ENCODE measurements around the gene KDM4F.
"Not testable (repeated sequence)": the region's sequence is repeated elsewhere in the genome, so short reads cannot be mapped to it uniquely, and the experiment has no call there.

KDM4F gene

DNA sequence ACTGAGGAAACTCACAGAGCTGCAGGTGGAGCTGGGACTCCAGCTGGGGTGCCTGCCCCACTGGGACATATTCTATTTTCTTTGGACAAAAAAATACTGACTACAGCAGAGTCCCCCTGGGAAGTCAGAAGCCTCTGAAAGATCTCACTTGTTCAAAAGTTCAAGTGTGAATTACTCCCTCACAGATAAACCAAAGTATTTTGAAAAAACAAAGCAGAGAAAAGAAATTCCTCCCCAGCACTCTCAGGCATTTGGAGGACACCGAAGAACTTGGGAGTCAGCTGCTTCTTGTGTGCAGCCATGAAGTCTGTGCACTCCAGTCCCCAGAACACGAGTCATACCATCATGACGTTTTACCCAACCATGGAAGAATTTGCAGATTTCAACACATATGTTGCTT lies at the start of gene KDM4F:
KDM4F (plus strand) TSS at position 301 of the 400 bp plus-strand sequence.
- not testable (repeated sequence) for DNase-seq

DNA sequence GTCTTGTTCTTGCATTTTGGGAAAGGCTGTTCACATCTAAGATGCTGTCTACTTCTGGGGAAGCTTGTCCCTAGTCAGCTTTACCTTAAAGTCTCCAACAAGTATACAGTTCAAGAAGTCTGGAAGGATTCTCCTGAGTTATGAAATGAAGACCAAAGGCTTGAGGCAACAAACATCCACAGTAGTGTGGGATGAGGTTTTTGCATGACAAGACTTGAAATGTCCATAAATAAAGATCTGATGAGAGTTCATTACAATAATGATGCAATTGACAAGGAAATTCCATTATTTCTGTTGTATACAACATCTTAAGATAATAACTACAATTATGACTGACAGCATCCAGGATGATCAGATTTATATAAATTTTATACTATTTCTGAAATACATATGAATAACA lies 45.5 kb upstream of the KDM4F start:
- no peak for DNase-seq

DNA sequence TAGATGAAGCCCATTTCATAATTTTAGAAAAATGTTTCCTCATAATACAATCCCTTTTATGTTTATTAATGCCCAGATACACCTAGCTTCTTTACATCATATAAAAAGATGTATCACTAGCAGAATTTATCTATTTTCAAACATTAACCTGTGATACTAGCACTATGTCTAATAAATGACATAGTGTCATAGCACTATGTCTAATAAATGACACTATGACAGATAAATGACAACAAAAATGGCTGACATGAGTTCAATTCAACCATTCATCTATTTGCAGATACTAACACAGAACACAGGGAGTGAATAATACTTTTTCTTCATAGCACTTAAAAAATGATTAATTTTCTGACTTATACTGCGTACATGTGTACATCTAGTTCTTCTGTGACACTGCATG lies 43.6 kb upstream of the KDM4F start:
- DNase-seq = no peak

DNA sequence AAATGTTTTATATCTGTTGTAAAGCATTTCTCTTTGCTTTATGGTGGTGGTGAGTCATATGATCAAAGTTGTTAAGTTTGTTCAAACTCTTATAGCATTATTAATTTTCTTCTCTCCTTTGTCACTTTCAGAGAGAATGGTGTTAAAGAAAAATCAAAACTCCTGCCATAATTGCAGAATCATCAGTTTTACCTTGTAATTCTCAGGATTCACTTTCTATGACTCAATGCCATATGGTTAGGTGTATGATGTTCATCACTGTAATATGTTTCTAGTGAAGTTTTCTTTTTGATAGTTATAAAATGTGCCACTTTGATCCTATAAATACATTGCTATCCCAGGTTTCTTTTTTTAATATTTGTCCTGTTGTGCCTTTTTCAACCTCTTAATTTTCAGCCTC lies 37.8 kb upstream of the KDM4F start:
- no peak for DNase-seq

DNA sequence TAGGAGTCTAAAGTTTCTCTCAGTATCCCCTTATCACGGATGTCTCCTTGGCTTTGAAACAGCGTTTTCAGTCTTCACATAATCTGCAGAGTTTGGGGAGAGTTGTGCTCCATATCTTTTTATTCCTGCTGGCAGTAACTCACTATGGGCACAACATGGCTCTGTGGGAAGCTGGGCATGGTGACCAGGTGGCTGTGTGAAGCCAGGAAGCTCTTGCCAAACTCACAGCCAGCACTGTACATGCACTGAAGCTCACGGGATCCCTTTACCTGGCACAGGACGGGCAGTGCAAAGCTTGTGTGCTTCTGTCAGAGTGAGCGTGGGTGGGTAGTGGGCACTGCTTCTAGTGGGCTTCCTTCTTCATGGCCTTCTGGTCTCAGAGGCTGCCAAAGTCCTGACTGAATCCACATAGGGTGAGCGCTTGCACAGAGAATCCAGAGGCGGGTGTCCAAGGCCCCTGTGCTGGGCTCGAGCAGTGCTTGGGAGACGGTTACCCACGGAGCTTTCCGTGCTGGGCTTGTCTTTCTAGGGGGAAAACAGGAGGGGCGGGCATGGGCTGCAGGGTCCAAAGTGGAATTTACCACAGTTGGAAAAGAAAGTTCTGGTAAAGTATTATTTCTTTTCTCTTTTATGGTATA lies 34.9 kb upstream of the KDM4F start:
- DNase-seq = no peak

DNA sequence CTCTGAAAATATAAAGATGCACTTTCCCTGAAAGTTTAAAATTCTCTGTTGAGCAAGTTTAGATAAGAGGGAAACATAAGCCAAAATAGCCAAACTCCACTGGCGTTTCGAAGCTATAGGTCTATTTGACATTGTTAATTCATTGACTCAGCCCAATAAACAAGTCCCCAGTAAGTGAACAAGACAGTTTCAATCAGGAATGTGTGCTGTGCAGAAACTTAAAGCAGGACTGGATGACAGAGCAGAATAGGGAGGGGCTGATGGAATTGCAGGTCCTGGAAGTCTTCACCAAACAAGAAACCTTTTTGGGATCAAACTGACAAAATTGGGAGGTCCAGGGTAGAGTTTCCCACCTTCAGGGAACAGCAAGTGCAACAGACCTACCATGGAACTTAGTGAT lies 33.1 kb upstream of the KDM4F start:
- DNase-seq = no peak

DNA sequence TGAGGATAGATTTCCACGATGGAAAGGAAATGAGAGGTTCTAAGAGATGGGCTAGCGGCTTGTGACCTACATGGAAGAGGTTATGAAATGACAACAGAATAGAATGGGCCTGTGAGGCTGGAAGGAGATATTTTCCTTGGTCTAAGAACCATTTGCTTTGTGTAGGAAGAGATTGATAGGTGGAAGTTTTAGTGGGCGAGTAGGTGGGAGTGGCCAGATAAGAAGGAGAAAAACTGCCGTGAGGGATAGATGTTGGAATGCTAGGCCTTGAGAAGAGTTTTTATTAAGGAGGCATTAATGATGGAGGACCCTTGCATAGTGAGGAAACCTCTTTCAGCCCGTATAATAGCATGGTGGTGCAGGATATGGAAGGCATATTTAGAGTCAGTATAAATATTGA lies 27.8 kb upstream of the KDM4F start:
- not testable (repeated sequence) for DNase-seq

DNA sequence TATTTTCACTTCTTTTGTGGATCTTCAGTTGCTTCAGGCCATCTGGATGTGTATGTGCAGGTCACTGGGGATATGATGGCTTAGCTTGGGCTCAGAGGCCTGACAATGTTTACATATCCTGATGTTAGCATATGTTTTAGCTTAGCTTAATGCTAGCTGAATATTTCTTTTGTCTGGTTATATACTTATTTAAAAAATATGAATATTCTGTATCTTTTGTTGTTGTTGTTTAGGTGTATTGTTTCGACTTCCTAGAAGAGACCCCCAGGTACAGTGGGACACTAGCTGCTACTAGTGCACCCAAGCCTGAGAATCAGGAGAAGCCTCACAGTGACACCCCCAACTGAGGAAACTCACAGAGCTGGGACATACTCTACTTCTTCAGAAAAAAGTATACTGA lies 24.3 kb upstream of the KDM4F start, which contains the start of gene KDM4E:
KDM4E (plus strand) TSS at position 301 of the 400 bp plus-strand sequence. CDS start 300 bp downstream, outside the sequence.
- DNase-seq = no peak

DNA sequence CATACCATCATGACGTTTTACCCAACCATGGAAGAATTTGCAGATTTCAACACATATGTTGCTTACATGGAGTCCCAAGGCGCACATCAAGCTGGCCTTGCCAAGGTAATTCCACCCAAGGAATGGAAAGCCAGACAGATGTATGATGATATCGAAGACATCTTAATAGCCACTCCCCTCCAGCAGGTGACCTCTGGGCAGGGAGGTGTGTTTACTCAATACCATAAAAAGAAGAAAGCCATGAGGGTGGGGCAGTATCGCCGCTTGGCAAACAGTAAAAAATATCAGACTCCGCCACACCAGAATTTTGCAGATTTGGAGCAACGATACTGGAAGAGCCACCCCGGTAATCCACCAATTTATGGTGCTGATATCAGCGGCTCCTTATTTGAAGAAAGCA lies 23.6 kb upstream of the KDM4F start:
- DNase-seq = not testable (repeated sequence)

DNA sequence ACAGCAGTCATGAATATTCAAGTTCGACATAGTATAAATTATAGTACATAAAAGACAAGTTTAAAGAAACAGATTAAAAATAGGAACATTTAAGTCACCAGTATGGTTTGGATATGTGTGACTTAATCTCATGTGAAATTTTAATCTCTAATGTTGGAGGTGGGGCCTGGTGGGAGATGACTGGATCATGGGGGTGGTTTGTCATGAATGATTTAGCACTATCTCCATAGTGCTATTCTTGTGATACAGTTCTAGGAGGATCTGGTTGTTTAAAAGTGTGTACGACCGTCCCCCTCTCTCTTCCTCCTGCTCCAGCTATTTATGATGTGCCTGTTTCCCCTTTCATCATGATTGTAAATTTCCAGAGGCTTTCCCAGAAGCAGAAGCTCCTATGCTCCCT lies 20.9 kb upstream of the KDM4F start:
- DNase-seq = no peak

DNA sequence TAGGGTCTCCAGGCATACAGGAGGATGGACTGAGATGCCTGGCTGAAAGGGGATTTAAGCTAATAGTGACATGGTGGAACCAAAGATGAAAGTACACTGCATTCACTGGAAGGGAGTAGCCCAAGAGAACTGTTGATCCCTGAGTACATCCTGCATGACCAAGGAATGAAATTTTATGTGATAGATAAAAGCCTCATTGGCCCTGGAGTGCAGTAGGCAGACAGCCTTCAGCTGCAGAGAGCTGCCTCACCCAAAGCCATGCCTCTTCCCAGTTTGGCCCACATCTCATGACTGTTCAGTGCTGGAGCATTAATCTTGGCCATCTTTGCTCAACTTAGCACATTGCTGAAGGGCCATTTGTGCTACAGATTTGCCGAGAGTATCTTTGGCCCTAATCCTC lies 16.2 kb upstream of the KDM4F start:
- DNase-seq = no peak

DNA sequence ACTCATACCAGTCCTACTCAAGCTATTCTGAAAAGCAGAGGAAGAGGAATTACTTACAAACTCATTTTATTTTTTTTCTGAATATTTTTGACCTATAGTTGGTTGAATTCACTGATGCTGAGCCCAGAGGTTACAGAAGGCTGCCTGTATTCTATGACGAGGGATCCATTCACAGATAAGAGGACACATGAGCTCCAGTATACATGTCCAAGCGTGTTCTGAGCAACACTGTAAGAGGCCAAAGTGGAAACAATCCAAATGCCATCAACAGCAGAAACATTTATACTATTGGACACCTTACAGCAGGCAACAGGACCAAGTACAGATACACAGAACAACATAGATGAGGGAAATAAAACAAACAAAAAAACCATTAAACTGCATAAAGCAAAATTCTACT lies 13.9 kb upstream of the KDM4F start:
- no peak for DNase-seq

DNA sequence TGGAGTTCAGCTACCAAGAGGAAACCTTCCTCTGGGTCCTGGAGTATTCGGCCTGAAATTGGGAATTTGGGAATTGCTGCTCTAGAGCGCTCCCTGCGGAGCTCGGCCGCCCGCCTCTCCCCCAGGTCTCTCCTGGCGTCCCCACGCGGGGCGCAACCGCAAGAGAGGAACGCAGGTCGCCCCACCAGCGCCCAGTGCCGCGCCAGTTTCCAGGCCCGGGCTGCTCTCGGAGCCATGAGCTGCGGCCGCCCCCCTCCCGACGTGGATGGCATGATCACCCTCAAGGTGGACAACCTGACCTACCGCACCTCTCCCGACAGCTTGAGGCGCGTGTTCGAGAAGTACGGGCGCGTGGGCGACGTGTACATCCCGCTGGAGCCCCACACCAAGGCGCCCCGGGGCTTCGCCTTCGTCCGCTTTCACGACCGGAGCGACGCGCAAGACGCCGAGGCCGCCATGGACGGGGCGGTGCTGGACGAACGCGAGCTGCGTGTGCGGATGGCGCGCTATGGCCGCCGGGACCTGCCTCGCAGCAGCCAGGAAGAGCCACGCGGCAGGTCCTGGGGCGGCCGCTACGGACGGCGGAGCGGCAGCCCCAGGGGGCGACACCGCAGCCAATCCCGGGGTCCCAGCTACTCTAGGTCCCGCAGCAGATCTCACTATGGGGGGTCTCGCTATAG lies 11.7 kb upstream of the KDM4F start:
- DNase-seq = peak; percentile 8

DNA sequence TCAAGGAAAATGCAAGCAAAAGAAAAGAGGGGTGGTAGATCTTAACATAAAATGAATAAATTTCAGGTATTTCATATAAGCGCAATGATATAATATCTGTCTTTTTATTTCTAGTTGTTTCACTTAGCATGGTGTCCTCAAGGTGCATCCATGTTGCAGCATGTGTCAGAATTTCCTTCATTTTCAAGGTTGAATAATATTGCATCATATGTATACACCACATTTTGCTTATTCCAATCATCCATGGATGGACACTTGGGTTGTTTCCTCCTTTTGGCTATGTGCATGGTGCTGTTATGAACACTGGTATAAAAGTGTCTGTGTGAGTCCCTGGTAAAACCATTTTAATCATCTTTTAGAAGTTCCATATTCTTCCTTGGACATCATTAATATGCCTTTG lies 7.0 kb upstream of the KDM4F start:
- no peak for DNase-seq

DNA sequence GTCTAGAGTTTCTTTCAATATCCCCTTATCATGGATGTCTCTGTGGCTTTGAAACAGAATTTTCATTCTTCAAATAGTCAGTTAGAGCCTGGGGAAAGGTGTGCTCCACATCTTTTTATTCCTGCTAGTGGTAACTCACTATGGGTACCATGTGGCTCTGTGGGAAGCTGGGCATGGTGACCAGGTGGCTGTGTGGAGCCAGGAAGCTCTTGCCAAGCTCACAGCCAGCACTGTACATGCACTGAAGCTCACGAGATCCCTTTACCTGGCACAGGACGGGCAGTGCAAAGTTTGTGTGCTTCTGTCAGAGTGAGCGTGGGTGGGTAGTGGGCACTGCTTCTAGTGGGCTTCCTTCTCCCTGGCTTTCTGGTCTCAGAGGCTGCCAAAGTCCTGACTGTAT lies 6.3 kb upstream of the KDM4F start:
- no peak for DNase-seq

DNA sequence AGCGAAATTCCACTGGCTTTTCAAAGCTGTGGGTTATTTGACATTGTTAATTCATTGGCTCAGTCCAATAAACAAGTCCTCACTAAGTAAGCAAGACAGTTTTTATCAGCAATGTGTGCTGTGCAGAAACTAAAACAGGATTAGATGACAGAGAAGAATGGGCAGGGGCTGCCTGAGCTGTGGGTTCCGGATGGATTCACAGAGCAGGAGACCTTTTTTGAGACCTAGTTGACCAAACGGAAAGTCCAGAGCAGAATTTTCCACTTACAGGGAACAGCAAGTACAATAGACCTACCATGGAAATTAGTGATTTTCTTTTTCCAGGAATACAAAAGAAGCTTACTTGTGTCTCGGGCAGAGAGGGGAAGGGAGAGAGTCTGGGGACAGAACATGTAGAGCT lies 5.2 kb upstream of the KDM4F start:
- DNase-seq = no peak

DNA sequence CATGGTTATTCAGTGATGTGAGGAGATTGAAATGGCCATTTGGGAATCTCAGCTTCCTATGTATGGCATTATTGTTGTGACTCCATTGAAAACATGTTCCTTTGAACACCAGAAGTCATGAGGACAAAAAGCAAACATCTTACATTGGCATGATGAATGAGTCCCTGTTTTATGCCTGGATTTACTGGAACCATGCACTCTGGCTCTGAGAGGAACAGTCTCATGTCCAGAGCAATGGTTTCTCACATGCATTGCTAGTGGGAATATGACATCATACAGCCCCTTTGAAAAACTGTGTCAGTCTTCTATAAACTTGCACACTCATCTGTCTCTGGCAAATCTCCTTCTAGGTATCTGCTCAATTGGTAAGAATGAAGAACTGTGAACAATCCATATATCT lies 3.4 kb upstream of the KDM4F start:
- no peak for DNase-seq

DNA sequence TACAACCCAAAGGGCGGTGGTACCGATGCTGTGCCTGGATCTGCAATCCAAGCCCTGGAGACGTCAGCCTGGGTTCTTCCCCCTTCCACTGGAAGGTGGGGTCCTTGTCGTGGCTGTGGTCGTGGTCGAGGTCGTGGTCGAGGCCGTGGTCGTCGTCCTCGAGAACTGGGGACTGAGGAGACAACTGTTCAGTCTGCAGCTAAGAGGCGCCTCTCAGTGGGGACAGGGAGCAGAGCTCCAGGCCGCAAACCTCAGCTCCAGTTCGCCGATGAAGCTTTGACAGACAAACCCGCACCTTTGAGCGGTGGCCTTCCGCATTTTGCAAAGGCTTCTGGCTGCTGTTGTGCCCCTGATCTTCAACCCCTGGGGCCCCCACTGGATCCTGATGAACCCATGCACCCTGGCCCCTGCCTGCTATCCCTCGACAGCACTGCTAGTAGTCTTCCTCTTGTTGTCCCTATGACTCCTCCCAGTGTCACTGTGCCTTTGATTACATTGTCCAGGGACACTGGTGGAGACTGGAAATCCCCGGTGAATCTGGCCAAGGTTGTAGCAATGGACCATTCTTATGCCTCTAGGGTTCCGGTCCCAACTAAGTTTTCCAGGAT lies 1.5 kb downstream of the KDM4F start:
- DNase-seq = no peak

DNA sequence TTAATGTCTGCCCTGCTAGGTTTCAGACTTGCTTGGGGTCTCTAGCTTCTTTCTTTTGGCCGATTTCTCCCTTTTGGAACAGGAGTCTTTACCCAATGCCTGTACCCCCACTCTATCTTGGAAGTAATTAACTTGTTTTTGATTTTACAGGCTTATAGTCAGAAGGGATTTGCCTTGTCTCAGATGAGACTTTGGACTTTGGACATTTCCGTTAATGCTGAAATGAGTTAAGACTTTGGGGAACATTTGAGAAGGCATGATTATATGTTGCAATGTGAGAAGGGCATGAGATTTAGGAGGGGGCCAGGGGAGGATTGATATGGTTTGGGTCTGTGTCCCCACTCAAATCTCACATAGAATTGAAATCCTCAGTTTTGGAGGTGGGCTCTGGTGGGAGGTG lies 5.1 kb downstream of the KDM4F start:
- no peak for DNase-seq

DNA sequence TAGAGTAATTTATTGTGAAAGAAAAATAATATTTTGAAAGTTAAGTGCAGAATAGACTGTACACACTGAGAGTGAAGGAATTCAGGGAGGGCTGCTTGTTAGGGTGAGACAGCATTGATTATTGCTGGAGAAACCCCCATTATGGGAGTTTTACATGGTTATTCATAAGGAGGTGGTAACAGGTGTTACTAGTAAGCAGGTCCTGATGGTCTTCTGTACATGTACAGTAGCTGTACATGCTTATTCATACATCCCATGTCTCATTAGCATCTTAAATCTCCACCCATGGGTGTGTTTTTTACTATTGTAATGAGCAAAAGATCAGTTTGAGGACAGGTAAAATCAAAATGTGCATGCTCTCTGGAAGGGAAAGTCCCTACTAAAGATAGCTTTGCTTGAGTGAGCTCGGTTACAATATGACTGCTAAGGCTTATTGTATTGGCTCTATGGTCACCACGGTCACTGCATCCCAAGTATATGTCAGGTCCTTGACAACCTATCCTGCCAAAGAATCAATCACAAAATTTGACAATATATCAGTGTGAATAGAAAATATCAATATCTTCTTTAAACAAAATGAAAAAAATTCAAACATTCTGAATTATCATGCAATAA lies 6.2 kb downstream of the KDM4F start:
- no peak for DNase-seq

DNA sequence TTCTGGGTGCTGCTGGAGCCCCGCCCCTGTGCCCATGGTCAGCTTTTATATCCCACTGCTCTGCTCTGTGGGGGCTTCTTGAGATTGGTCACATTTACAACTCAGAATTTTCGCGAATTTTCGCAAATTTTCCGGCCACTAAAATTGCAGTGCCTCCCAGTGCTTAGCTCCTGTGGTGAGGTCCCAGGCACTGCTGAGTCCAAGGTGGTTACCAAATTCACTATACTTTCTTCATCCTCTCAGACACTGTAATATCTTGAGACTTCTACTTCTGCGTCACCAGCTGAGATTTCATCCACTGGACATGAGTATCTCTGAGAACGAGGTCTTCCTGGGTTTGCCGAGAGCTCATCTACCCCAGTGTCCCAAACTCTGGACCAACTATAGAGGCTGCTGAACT lies 8.7 kb downstream of the KDM4F start:
- no peak for DNase-seq

DNA sequence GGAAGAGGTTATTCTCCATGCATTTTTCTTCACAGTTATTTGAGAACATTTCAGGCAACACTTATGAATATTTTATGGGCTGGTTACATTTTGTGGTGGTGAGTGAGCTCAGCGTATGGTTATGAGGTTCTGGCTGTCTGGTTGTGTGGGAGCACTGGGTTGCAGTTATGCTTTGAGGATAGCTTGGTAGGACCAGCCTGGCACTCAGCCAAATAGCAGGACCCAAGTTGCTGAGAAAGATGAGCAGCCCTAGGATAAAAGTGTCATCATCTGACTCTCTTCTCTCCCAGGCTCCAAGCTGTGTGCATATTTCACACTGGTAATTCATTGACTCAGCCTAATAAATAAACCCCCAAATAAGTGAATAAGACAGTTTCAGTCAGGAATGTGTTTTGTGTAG lies 9.4 kb downstream of the KDM4F start:
- no peak for DNase-seq

DNA sequence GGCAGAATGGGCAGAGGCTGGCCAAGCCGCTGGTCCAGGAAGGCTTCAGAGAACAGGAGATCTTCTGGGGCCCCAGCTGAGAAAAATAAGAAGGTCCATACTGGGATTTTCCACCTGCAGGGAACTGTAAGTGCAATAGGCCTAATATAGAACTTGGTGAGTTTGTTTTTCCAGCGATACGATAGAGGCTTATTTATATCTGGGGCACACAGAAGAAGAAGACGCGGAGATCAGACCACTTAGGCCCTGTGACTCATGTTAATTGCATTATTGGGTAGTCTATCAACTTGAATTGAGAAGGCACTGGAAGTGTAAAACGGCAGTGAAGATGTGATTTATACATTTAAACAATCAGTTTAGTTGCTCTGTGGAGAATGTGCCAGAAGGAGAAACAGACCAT lies 9.8 kb downstream of the KDM4F start:
- DNase-seq = no peak

DNA sequence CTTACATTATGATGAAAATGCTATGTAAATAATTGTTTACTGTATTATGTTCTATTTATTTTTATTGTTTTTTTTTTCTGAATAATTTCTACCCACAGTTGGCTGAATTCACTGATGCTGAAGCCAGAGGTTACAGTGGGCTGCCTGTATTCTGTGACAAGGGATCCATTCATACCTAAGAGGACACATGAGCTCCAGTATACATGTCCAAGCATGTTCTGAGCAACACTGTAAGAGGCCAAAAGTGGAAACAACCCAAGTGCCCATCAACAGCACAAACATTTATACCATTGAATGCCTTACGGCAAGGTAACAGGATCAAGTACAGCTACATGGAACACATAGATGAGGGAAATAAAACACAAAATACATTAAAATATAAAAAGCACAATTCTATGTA lies 16.1 kb downstream of the KDM4F start:
- DNase-seq = no peak
